ENCODE measurements around the gene BCORL1. TPM values are rescaled to one million over a fixed set of nuclear protein-coding genes. Genes with fewer than 3 reads are reported as not detected.

Gene BCORL1
- polyA plus RNA-seq, 1 donor from 2014 or later: 1.0 TPM

- H3K4me2 ChIP-seq (ENCODE audit: low read length): no peak overlapping the region
- no peak overlapping the region for H3K9ac ChIP-seq (ENCODE audit: low read length)
- H3F3A ChIP-seq (ENCODE audit: insufficient read depth, low read length, poor library complexity, severe bottlenecking): no peaks in the 10 kb centered on the region
- H3K36me3 ChIP-seq (ENCODE audit: insufficient read depth, low read length): no peaks in the 10 kb centered on the region
- H2AFZ ChIP-seq (ENCODE audit: low read depth, low read length): no peak overlapping the region
- no peak overlapping the region for H3K27ac ChIP-seq (ENCODE audit: low read length)
- H3K9me2 ChIP-seq (ENCODE audit: insufficient read depth, low read length): no peaks in the 10 kb centered on the region
- H3K27me3 ChIP-seq (ENCODE audit: insufficient read depth, low read depth, low read length): no peaks in the 10 kb centered on the region
- no peaks in the 10 kb centered on the region for H3K9me3 ChIP-seq (ENCODE audit: low read length)
- H4K20me1 ChIP-seq (ENCODE audit: insufficient read depth): no peaks in the 10 kb centered on the region
- TF ChIP-seq, protein P1, sequence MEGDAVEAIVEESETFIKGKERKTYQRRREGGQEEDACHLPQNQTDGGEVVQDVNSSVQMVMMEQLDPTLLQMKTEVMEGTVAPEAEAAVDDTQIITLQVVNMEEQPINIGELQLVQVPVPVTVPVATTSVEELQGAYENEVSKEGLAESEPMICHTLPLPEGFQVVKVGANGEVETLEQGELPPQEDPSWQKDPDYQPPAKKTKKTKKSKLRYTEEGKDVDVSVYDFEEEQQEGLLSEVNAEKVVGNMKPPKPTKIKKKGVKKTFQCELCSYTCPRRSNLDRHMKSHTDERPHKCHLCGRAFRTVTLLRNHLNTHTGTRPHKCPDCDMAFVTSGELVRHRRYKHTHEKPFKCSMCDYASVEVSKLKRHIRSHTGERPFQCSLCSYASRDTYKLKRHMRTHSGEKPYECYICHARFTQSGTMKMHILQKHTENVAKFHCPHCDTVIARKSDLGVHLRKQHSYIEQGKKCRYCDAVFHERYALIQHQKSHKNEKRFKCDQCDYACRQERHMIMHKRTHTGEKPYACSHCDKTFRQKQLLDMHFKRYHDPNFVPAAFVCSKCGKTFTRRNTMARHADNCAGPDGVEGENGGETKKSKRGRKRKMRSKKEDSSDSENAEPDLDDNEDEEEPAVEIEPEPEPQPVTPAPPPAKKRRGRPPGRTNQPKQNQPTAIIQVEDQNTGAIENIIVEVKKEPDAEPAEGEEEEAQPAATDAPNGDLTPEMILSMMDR (IDR thresholded peaks at IDR 0.05; ENCODE audit: poor library complexity, severe bottlenecking): no peak
- TF ChIP-seq TAF1 (IDR thresholded peaks at IDR 0.05; ENCODE audit: low read depth) (no peak), POLR2AphosphoS5 (IDR thresholded peaks at IDR 0.05) (no peak), SMC3 (conservative IDR thresholded peaks at IDR 0.05; ENCODE audit: poor library complexity) (no peak)
- no peak overlapping the region for H3K4me3 ChIP-seq (ENCODE audit: low read length)
- no peaks in the 10 kb centered on the region for H3K79me2 ChIP-seq (replicated peaks; ENCODE audit: insufficient read depth, low read length)
Measured at GRCh38 chrX:129940721-129941120, 41.7 kb upstream of the BCORL1 start.

GRCh38 chrX:129945131-129945530 is 37.3 kb upstream of the BCORL1 start:
- no peaks in the 10 kb centered on the region for H3K27me3 ChIP-seq (ENCODE audit: insufficient read depth, low read depth, low read length)
- no peak for TF ChIP-seq POLR2AphosphoS5 (IDR thresholded peaks at IDR 0.05)
- no peak overlapping the region for H2AFZ ChIP-seq (ENCODE audit: low read depth, low read length)
- no peaks in the 10 kb centered on the region for H3K9me3 ChIP-seq (ENCODE audit: low read length)
- no peak overlapping the region for H3K4me2 ChIP-seq (ENCODE audit: low read length)
- no peaks in the 10 kb centered on the region for H3F3A ChIP-seq (ENCODE audit: insufficient read depth, low read length, poor library complexity, severe bottlenecking)
- no peaks in the 10 kb centered on the region for H3K9me2 ChIP-seq (ENCODE audit: insufficient read depth, low read length)
- no peaks in the 10 kb centered on the region for H3K79me2 ChIP-seq (replicated peaks; ENCODE audit: insufficient read depth, low read length)
- no peak overlapping the region for H3K9ac ChIP-seq (ENCODE audit: low read length)
- H3K36me3 ChIP-seq (ENCODE audit: insufficient read depth, low read length): no peaks in the 10 kb centered on the region
- H3K27ac ChIP-seq (ENCODE audit: low read length): no peak overlapping the region
- no peak overlapping the region for H3K4me3 ChIP-seq (ENCODE audit: low read length)
- no peaks in the 10 kb centered on the region for H4K20me1 ChIP-seq (ENCODE audit: insufficient read depth)

DNA sequence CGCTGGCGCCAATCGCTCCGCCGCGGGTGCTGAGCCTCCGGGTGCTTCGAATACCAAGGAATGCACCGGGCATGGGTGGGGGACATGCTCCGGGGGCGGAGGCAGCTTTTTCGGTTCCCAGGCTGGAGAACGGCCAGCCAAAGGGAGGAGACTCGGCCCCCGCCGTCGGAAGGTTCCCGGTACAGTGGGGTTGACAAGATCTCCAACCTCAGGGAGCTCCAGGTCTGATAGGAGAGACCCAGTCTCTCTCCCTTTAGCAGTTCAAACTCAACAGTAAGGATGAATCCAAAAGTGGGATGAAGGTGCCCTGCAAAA is 29.1 kb upstream of the BCORL1 start:
- no peak overlapping the region for H3K4me2 ChIP-seq (ENCODE audit: low read length)
- TF ChIP-seq MXI1 (conservative IDR thresholded peaks at IDR 0.05; ENCODE audit: poor library complexity, severe bottlenecking): no peak
- TF ChIP-seq REST (IDR thresholded peaks at IDR 0.05; ENCODE audit: borderline replicate concordance): no peak
- peaks cover 20% of the 10 kb centered on the region for H3K27me3 ChIP-seq (ENCODE audit: insufficient read depth, low read depth, low read length)
- no peaks in the 10 kb centered on the region for H3K9me2 ChIP-seq (ENCODE audit: insufficient read depth, low read length)
- no peak overlapping the region for H3K4me3 ChIP-seq (ENCODE audit: low read length)
- no peak overlapping the region for H3K27ac ChIP-seq (ENCODE audit: low read length)
- no peaks in the 10 kb centered on the region for H4K20me1 ChIP-seq (ENCODE audit: insufficient read depth)
- no peak overlapping the region for H2AFZ ChIP-seq (ENCODE audit: low read depth, low read length)
- H3K79me2 ChIP-seq (replicated peaks; ENCODE audit: insufficient read depth, low read length): no peaks in the 10 kb centered on the region
- H3K9ac ChIP-seq (ENCODE audit: low read length): no peak overlapping the region
- no peaks in the 10 kb centered on the region for H3F3A ChIP-seq (ENCODE audit: insufficient read depth, low read length, poor library complexity, severe bottlenecking)
- no peaks in the 10 kb centered on the region for H3K9me3 ChIP-seq (ENCODE audit: low read length)
- H3K36me3 ChIP-seq (ENCODE audit: insufficient read depth, low read length): no peaks in the 10 kb centered on the region

Measured in neural cell (in vitro differentiated cells).